Smooth muscle cell (in vitro differentiated cells): Measurements from ENCODE around the gene OPN3. TPM values are rescaled to one million over a fixed set of nuclear protein-coding genes. Genes with fewer than 3 reads are reported as not detected.

Experiments
- DNase-seq: peaks from one replicate; lab custom pipeline; 2025; ENCODE audit not compliant: unreplicated experiment; lab: John Stamatoyannopoulos, UW
- H2AFZ ChIP-seq: fragments of 200-600 bp; sonication (generic); 2 replicates; pipeline ENCODE4 v1.6.0; 2016; ENCODE audit warnings: antibody characterized with exemption, low read depth, mild to moderate bottlenecking
- H3F3A ChIP-seq: fragments of 200-600 bp; sonication (generic); 2 replicates; pipeline ENCODE4 v1.6.0; 2017; ENCODE audit warnings: antibody characterized with exemption, low read depth
- H3K27ac ChIP-seq: fragments of 200-600 bp; sonication (generic); 2 replicates; pipeline ENCODE4 v1.5.1; 2016; ENCODE audit warnings: low read depth, mild to moderate bottlenecking
- H3K27me3 ChIP-seq: fragments of 200-600 bp; sonication (generic); 2 replicates; pipeline ENCODE4 v1.6.1; 2016; ENCODE audit warnings: low read depth, mild to moderate bottlenecking
- H3K36me3 ChIP-seq: fragments of 200-600 bp; sonication (generic); 2 replicates; pipeline ENCODE4 v1.5.1; 2016; ENCODE audit warnings: low read depth
- H3K4me1 ChIP-seq: fragments of 200-600 bp; sonication (generic); 2 replicates; pipeline ENCODE4 v1.5.1; 2016; ENCODE audit warnings: low read depth
- H3K4me2 ChIP-seq: fragments of 200-600 bp; sonication (generic); 2 replicates; pipeline ENCODE4 v1.6.0; 2016; ENCODE audit warnings: mild to moderate bottlenecking
- H3K4me3 ChIP-seq: fragments of 200-600 bp; sonication (generic); 2 replicates; pipeline ENCODE4 v1.5.1; 2016; ENCODE audit warnings: mild to moderate bottlenecking
- H3K79me2 ChIP-seq: fragments of 200-600 bp; sonication (generic); 2 replicates; pipeline ENCODE4 v1.6.0; 2016; ENCODE audit warnings: low read depth, mild to moderate bottlenecking
- H3K9ac ChIP-seq: fragments of 200-600 bp; sonication (generic); 2 replicates; pipeline ENCODE4 v1.6.0; 2016; ENCODE audit warnings: low read depth
- H3K9me3 ChIP-seq: fragments of 200-600 bp; sonication (generic); replicated peaks from 2 replicates; pipeline ENCODE4 v1.5.1; 2016; ENCODE audit warnings: low read depth
- H4K20me1 ChIP-seq: fragments of 200-600 bp; sonication (generic); 2 replicates; pipeline ENCODE4 v1.6.0; 2016; ENCODE audit warnings: low read depth
- WGBS: methylation state at CpG from one replicate; pipeline ENCODE4 v1.1.7; 2016; ENCODE audit warnings: low lambda C conversion rate; 5-methylcytosine and 5-hydroxymethylcytosine counted together
- polyA plus RNA-seq: library from polyadenylated mRNA; unstranded; fragments of >200 nt; fragmentation: Nextera tagmentation; extraction: Ambion mirVana; gene quantifications from 2 replicates; pipeline ENCODE4 v1.2.1, GENCODE V29; 2016
- total RNA-seq: library from RNA; depleted of rRNA; stranded (reverse); fragments of >200 nt; gene quantifications from 2 replicates; pipeline ENCODE4 v1.2.3, GENCODE V29; 2014
- TF ChIP-seq, protein P1 (sequence below): fragments of 200-600 bp; sonication (generic); IDR thresholded peaks from 2 replicates; pipeline ENCODE4 v1.5.1; 2017; ENCODE audit warnings: borderline replicate concordance, mild to moderate bottlenecking, antibody characterized with exemption; ENCODE audit not compliant: insufficient read depth, poor library complexity, severe bottlenecking

OPN3 gene
- total and polyA plus RNA-seq, 2 experiments from 2014 or later, result 24.8 to 33.0 TPM

DNA sequence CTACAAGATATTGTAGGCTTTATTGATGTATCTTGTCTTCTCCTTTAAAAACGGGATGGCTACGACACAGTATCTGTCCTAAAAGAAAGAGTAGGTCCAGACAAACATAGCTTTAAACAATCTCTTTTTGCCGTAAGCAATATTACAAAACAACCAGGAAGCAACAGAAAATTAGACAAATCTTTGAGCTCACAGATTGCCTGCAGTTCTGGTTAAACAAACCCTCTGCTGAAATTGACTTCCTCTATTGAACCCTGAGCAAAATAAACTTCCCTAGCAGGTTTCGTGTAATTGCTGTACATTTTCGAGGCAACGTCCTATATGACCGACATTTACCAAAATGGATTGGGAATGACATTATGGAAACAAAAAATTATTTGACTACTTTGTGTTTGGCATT, 50.6 kb downstream of the OPN3 start:
- no peaks in the 10 kb centered on the region for H4K20me1 ChIP-seq
- no peak overlapping the region for H3K27ac ChIP-seq
- DNase-seq, result no peak
- no peaks in the 10 kb centered on the region for H3K9me3 ChIP-seq
- WGBS, result 89% methylated on average over 7 of the region's 7 CpGs
- peaks cover 4% of the 10 kb centered on the region for H3K4me1 ChIP-seq
- no peak overlapping the region for H2AFZ ChIP-seq
- no peaks in the 10 kb centered on the region for H3K27me3 ChIP-seq
- H3K4me3 ChIP-seq, result no peak overlapping the region
- TF ChIP-seq, protein P1, sequence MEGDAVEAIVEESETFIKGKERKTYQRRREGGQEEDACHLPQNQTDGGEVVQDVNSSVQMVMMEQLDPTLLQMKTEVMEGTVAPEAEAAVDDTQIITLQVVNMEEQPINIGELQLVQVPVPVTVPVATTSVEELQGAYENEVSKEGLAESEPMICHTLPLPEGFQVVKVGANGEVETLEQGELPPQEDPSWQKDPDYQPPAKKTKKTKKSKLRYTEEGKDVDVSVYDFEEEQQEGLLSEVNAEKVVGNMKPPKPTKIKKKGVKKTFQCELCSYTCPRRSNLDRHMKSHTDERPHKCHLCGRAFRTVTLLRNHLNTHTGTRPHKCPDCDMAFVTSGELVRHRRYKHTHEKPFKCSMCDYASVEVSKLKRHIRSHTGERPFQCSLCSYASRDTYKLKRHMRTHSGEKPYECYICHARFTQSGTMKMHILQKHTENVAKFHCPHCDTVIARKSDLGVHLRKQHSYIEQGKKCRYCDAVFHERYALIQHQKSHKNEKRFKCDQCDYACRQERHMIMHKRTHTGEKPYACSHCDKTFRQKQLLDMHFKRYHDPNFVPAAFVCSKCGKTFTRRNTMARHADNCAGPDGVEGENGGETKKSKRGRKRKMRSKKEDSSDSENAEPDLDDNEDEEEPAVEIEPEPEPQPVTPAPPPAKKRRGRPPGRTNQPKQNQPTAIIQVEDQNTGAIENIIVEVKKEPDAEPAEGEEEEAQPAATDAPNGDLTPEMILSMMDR, result no peak
- no peak overlapping the region for H3K9ac ChIP-seq
- H3K4me2 ChIP-seq, result no peak overlapping the region
- H3K36me3 ChIP-seq, result no peaks in the 10 kb centered on the region
- peaks cover 3% of the 10 kb centered on the region for H3F3A ChIP-seq
- no peaks in the 10 kb centered on the region for H3K79me2 ChIP-seq

DNA sequence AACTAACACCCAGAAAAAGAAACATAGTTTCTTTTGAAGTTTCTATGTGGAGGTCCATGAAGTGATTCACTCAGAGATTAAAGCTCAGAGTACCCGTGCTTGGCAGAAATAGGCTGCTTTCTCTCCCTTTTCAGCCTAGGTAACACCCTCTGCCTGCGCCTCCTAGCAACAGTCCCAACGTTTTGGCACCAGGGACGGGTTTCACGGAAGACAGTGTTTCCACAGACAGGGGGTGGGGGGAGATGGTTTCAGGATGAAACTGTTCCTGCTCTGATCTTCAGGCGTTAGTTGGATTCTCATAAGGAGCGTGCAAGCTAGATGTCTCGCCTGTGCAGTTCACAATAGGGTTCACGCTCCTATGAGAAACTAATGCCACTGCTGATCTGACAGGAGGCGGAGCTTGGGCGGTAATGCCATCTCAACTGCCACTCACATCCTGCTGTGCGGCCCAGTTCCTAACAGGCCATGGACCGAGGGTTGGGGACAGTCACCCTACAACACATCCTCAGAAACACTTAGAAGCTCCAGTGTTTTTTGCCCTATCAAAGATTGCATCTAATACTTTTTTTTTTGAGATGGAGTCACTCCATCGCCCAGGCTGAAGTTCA, 53.2 kb downstream of the OPN3 start:
- no peak overlapping the region for H3K4me2 ChIP-seq
- H3K4me1 ChIP-seq, result peaks cover 4% of the 10 kb centered on the region
- no peaks in the 10 kb centered on the region for H3K36me3 ChIP-seq
- no peak overlapping the region for H2AFZ ChIP-seq
- TF ChIP-seq, protein P1, result no peak
- peaks cover 3% of the 10 kb centered on the region for H3F3A ChIP-seq
- no peak overlapping the region for H3K4me3 ChIP-seq
- WGBS, result 86% methylated on average over 14 of the region's 14 CpGs
- no peaks in the 10 kb centered on the region for H3K79me2 ChIP-seq
- H4K20me1 ChIP-seq, result no peaks in the 10 kb centered on the region
- no peak overlapping the region for H3K9ac ChIP-seq
- no peaks in the 10 kb centered on the region for H3K27me3 ChIP-seq
- no peak overlapping the region for H3K27ac ChIP-seq
- no peak for DNase-seq
- no peaks in the 10 kb centered on the region for H3K9me3 ChIP-seq

GRCh38 chr1:241582921-241583321, 57.2 kb downstream of the OPN3 start:
- no peak overlapping the region for H3K9ac ChIP-seq
- WGBS, result 79% methylated on average over 1 of the region's 1 CpG

More at GRCh38 chr1:241582921-241583321, 57.2 kb downstream of the OPN3 start:
- no peaks in the 10 kb centered on the region for H4K20me1 ChIP-seq
- H3K27ac ChIP-seq, result no peak overlapping the region
- no peak overlapping the region for H3K4me3 ChIP-seq
- no peak overlapping the region for H3K4me2 ChIP-seq
- DNase-seq, result no peak
- TF ChIP-seq, protein P1, result no peak
- H3K4me1 ChIP-seq, result no peaks in the 10 kb centered on the region
- H3F3A ChIP-seq, result no peaks in the 10 kb centered on the region
- no peaks in the 10 kb centered on the region for H3K9me3 ChIP-seq
- H3K27me3 ChIP-seq, result no peaks in the 10 kb centered on the region
- H3K79me2 ChIP-seq, result no peaks in the 10 kb centered on the region
- no peak overlapping the region for H2AFZ ChIP-seq
- no peaks in the 10 kb centered on the region for H3K36me3 ChIP-seq
